ENCODE measurements around the gene SLC34A1. TPM values are rescaled to one million over a fixed set of nuclear protein-coding genes. Genes with fewer than 3 reads are reported as not detected.
A peak's percentile ranks its signal among the peaks of the same experiment; 100 is the strongest.

The SLC34A1 gene
- total and polyA plus RNA-seq, 2 of the 13 experiments (the other 11 are each of a cell fraction or from before 2014, with no cell fraction given): 0.03 to 0.20 TPM

DNA sequence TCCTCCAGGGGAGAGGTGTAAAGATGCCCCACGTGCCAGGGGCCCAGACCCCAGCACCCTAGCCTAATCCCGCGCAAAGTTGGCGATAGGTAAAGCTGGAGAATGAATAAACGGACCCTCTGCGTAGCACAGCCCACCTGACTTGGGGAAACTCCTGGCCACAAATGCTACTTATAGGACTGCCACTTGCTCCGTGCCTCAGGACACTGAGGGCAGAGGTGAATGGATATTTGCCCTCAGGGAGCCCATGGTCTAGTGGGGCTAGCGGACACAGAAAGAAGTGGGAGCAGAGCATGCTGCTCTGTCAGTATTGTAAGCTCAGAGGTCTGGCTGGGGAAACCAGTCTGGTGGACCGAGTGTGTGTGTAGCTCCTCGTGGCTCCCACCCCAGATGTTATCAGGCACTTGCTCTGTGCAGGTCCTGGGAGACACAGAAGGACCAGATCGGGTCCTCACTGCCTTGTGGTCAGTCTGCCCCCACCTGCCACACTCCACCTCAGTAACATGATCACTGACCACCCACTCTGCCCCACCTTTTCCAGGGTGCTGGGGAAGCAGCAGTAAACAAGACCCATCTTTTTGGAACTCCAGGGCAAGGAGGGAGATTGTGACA is 43.1 kb downstream of the SLC34A1 start (continued):
- TF ChIP-seq, protein P1, sequence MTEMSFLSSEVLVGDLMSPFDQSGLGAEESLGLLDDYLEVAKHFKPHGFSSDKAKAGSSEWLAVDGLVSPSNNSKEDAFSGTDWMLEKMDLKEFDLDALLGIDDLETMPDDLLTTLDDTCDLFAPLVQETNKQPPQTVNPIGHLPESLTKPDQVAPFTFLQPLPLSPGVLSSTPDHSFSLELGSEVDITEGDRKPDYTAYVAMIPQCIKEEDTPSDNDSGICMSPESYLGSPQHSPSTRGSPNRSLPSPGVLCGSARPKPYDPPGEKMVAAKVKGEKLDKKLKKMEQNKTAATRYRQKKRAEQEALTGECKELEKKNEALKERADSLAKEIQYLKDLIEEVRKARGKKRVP (CRISPR knock-in tag; IDR thresholded peaks at IDR 0.05): no peak
- TF ChIP-seq SIN3A (IDR thresholded peaks at IDR 0.05; ENCODE audit: borderline replicate concordance, low read depth, low read length) (peak; percentile 17; the same call in 1 of the 2 replicates), ZNF737 (CRISPR knock-in tag; IDR thresholded peaks at IDR 0.05; ENCODE audit: borderline replicate concordance) (no peak), AGO2 (optimal IDR thresholded peaks at IDR 0.05; ENCODE audit: low read depth, low read length) (peak; percentile 1), NCOA2 (CRISPR knock-in tag; IDR thresholded peaks at IDR 0.05) (no peak), THYN1 (CRISPR knock-in tag; IDR thresholded peaks at IDR 0.05; ENCODE audit: borderline replicate concordance, low read depth) (no peak)
- TF ChIP-seq, protein P2, sequence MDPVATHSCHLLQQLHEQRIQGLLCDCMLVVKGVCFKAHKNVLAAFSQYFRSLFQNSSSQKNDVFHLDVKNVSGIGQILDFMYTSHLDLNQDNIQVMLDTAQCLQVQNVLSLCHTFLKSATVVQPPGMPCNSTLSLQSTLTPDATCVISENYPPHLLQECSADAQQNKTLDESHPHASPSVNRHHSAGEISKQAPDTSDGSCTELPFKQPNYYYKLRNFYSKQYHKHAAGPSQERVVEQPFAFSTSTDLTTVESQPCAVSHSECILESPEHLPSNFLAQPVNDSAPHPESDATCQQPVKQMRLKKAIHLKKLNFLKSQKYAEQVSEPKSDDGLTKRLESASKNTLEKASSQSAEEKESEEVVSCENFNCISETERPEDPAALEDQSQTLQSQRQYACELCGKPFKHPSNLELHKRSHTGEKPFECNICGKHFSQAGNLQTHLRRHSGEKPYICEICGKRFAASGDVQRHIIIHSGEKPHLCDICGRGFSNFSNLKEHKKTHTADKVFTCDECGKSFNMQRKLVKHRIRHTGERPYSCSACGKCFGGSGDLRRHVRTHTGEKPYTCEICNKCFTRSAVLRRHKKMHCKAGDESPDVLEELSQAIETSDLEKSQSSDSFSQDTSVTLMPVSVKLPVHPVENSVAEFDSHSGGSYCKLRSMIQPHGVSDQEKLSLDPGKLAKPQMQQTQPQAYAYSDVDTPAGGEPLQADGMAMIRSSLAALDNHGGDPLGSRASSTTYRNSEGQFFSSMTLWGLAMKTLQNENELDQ (CRISPR knock-in tag; IDR thresholded peaks at IDR 0.05; ENCODE audit: borderline replicate concordance): no peak
- TF ChIP-seq, protein P3, sequence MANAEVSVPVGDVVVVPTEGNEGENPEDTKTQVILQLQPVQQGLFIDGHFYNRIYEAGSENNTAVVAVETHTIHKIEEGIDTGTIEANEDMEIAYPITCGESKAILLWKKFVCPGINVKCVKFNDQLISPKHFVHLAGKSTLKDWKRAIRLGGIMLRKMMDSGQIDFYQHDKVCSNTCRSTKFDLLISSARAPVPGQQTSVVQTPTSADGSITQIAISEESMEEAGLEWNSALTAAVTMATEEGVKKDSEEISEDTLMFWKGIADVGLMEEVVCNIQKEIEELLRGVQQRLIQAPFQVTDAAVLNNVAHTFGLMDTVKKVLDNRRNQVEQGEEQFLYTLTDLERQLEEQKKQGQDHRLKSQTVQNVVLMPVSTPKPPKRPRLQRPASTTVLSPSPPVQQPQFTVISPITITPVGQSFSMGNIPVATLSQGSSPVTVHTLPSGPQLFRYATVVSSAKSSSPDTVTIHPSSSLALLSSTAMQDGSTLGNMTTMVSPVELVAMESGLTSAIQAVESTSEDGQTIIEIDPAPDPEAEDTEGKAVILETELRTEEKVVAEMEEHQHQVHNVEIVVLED (CRISPR knock-in tag; IDR thresholded peaks at IDR 0.05; ENCODE audit: borderline replicate concordance): peak; percentile 36; the same call in 1 of the 2 replicates
